Endothelial cell (in vitro differentiated cells): Measurements from ENCODE around the gene MMADHC. TPM values are rescaled to one million over a fixed set of nuclear protein-coding genes. Genes with fewer than 3 reads are reported as not detected.

ENCODE experiments used
- DNase-seq: peaks from one replicate; pipeline ENCODE4 v3.0.0; 2021; ENCODE audit warnings: low spot score
- H3K27ac Mint-ChIP-seq: one replicate; pipeline ENCODE4 v1.8.0; 2021; ENCODE audit warnings: mixed read lengths, inconsistent platforms; ENCODE audit not compliant: unreplicated experiment
- H3K27me3 Mint-ChIP-seq: one replicate; pipeline ENCODE4 v1.8.0; 2021; ENCODE audit warnings: mild to moderate bottlenecking, moderate library complexity, mixed read lengths, inconsistent platforms; ENCODE audit not compliant: unreplicated experiment
- H3K36me3 Mint-ChIP-seq: one replicate; pipeline ENCODE4 v1.8.0; 2021; ENCODE audit warnings: mild to moderate bottlenecking, low read depth, mixed read lengths, inconsistent platforms; ENCODE audit not compliant: unreplicated experiment
- H3K4me1 Mint-ChIP-seq: one replicate; pipeline ENCODE4 v1.8.0; 2021; ENCODE audit warnings: mild to moderate bottlenecking, mixed read lengths, inconsistent platforms; ENCODE audit not compliant: unreplicated experiment
- H3K4me3 Mint-ChIP-seq: one replicate; pipeline ENCODE4 v1.8.0; 2021; ENCODE audit warnings: mild to moderate bottlenecking, mixed read lengths, inconsistent platforms; ENCODE audit not compliant: unreplicated experiment
- H3K9me3 Mint-ChIP-seq: one replicate; pipeline ENCODE4 v1.8.0; 2021; ENCODE audit warnings: mixed read lengths, inconsistent platforms; ENCODE audit not compliant: unreplicated experiment
- total RNA-seq: library from RNA; stranded (reverse); fragmentation: NEBNext Ultra II Directional; extraction: Animal tissue kit (Norgen Biotek cat#: 25700); gene quantifications from one replicate; pipeline ENCODE4 v1.2.1, GENCODE V29; 2021; ENCODE audit not compliant: unreplicated experiment
- TF ChIP-seq, protein P1 (sequence below): fragments of 200-600 bp; sonication (generic); IDR thresholded peaks from one replicate; pipeline ENCODE4 v1.5.0; 2021; ENCODE audit warnings: antibody characterized with exemption; ENCODE audit not compliant: unreplicated experiment

MMADHC gene
- total RNA-seq, 1 donor from 2014 or later, result 86.0 TPM

GRCh38 chr2:149603248-149603647 is 15.7 kb upstream of the MMADHC start:
- H3K36me3 Mint-ChIP-seq, result no peaks in the 10 kb centered on the region
- no peaks in the 10 kb centered on the region for H3K4me1 Mint-ChIP-seq
- H3K27me3 Mint-ChIP-seq, result no peaks in the 10 kb centered on the region
- DNase-seq, result no peak
- H3K9me3 Mint-ChIP-seq, result no peaks in the 10 kb centered on the region
- no peak overlapping the region for H3K27ac Mint-ChIP-seq
- H3K4me3 Mint-ChIP-seq, result no peak overlapping the region
- TF ChIP-seq, protein P1, sequence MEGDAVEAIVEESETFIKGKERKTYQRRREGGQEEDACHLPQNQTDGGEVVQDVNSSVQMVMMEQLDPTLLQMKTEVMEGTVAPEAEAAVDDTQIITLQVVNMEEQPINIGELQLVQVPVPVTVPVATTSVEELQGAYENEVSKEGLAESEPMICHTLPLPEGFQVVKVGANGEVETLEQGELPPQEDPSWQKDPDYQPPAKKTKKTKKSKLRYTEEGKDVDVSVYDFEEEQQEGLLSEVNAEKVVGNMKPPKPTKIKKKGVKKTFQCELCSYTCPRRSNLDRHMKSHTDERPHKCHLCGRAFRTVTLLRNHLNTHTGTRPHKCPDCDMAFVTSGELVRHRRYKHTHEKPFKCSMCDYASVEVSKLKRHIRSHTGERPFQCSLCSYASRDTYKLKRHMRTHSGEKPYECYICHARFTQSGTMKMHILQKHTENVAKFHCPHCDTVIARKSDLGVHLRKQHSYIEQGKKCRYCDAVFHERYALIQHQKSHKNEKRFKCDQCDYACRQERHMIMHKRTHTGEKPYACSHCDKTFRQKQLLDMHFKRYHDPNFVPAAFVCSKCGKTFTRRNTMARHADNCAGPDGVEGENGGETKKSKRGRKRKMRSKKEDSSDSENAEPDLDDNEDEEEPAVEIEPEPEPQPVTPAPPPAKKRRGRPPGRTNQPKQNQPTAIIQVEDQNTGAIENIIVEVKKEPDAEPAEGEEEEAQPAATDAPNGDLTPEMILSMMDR, result no peak

GRCh38 chr2:149601141-149601796 is 13.7 kb upstream of the MMADHC start:
- Mint-ChIP-seq H3K27ac (no peak overlapping the region), H3K36me3 (no peaks in the 10 kb centered on the region), H3K4me3 (no peak overlapping the region), H3K4me1 (peaks cover 6% of the 10 kb centered on the region), H3K9me3 (no peaks in the 10 kb centered on the region), H3K27me3 (no peaks in the 10 kb centered on the region)
- TF ChIP-seq, protein P1, result no peak
- no peak for DNase-seq

DNA sequence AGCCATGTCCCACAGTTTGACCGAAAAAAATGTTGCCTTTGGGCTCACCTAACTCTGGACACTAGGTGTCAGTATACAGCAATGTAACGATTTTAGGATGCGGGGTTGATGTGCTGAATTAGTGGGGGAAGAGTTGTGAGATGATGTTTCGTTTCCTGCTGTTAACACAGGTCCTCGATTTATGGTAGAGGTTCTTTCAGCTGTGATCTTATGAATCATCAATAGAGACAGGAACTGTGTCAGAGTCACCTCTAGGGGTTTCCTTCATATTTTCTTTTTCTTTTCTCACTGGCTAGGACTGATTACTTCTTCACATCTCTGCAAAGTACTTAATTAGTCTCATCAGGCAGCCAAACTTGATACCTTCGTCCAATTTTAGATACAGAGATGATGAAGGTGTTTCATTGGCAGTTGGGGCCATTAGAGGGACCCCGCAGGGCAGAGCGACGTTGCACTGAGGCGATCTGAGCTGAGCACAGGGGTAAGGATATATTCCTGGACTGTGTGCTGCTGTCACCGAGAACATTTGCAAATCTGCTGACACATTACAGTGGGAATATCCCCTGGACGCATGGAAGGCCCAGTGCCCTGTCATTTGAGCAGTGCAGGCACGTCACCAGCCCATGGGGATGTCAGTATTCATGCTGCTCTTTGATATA is 10.2 kb upstream of the MMADHC start:
- Mint-ChIP-seq H3K9me3 (no peaks in the 10 kb centered on the region), H3K4me1 (peaks cover 6% of the 10 kb centered on the region), H3K4me3 (no peak overlapping the region), H3K27me3 (no peaks in the 10 kb centered on the region), H3K27ac (no peak overlapping the region), H3K36me3 (no peaks in the 10 kb centered on the region)
- DNase-seq, result peak; percentile 47
- TF ChIP-seq, protein P1, result peak; percentile 84

DNA sequence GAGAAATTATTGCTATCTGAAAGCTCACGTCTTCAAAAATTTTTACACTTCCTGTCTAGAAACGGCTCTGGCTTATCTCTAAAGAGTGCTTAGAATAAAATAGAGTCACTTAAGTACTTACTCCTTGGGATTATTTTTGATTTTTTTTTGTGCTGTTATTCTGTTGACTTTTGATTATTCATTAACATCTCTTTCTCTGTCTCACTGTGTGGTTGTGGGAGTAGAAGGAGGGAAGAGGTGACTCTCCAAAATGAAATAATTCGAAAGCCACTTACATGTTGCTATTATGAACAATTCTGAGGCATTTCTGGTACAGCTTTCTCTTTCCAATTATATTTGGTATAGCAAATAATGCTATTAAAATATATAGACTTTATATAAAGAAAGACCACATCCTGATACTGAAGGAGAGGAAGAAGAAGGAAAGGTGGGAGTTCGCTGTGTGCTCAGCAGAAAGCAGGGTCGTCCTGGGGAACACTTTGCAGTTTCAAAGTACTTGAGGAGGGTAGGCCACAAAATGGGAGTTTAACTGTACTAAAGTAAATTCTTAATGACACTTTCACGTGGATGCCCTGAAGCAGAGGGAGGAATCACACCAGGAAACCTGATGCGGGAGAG is 9.6 kb upstream of the MMADHC start:
- TF ChIP-seq, protein P1, result no peak
- Mint-ChIP-seq H3K9me3 (no peaks in the 10 kb centered on the region), H3K36me3 (no peaks in the 10 kb centered on the region), H3K27me3 (no peaks in the 10 kb centered on the region), H3K27ac (no peak overlapping the region), H3K4me1 (peaks cover 6% of the 10 kb centered on the region), H3K4me3 (no peak overlapping the region)
- no peak for DNase-seq

DNA sequence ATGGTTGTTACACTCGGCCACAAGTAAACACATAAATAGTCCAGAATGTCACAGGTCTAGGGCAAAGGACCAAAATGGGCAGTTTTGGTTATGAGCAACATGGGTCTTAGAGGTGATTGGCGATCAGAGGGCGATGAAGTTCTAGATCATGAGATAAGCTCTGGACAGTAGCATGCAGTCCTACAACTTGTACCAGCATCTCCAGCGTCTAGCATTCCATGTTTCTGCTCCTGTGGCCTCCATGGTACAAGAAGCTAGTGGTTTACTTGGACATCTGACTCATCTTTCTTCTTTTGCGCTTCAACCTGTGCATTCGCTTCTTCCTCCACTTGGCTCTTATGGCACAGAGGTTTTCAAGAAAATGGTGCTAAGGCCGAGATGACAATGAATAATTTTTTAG is 8.9 kb upstream of the MMADHC start:
- TF ChIP-seq, protein P1, result no peak
- H3K4me1 Mint-ChIP-seq, result peaks cover 6% of the 10 kb centered on the region
- H3K27ac Mint-ChIP-seq, result no peak overlapping the region
- no peaks in the 10 kb centered on the region for H3K27me3 Mint-ChIP-seq
- DNase-seq, result no peak
- no peaks in the 10 kb centered on the region for H3K9me3 Mint-ChIP-seq
- no peaks in the 10 kb centered on the region for H3K36me3 Mint-ChIP-seq
- no peak overlapping the region for H3K4me3 Mint-ChIP-seq
